Endothelial cell of umbilical vein (primary cell): Measurements from ENCODE around the gene NSD2. TPM values are rescaled to one million over a fixed set of nuclear protein-coding genes. Genes with fewer than 3 reads are reported as not detected.

Experiments used
- BruUV-seq: library from RNA; stranded (reverse); fragments of 400-500 nt; replicated peaks from 2 replicates; lab custom pipeline; 2021; lab: Mats Ljungman, UMichigan
- CTCF ChIA-PET: fragments of 300-600, 350-600 bp; sonication (Branson Sonifier 250); formaldehyde crosslinking; loops from one replicate; lab custom pipeline; 2021; ENCODE audit warnings: antibody characterized with exemption, inconsistent platforms; lab: Charles Lee
- POLR2A ChIA-PET: fragments of 300-600, 350-600 bp; sonication (Branson Sonifier 250); formaldehyde crosslinking; loops from one replicate; lab custom pipeline; 2021; ENCODE audit warnings: antibody characterized with exemption, inconsistent platforms; lab: Charles Lee
- DNase-seq: peaks from one replicate; pipeline ENCODE4 v3.0.0-alpha.2; 2011; ENCODE audit warnings: low read depth, low spot score
- FAIRE-seq: peaks from 2 replicates; lab custom pipeline; 2011; peaks lifted over from hg19 to GRCh38; lab: Jason Lieb, UNC
- H2AFZ ChIP-seq: 2 replicates; pipeline ENCODE4 v1.6.0; 2012; ENCODE audit warnings: low read depth, low read length, control low read depth, inconsistent platforms
- H3K27ac ChIP-seq: 2 replicates; pipeline ENCODE4 v1.5.1; 2011; ENCODE audit warnings: low read depth, mild to moderate bottlenecking, control low read depth, low read length, moderate library complexity; ENCODE audit not compliant: insufficient read depth
- H3K27me3 ChIP-seq, 2 experiments: 2 replicates each; pipeline versions ENCODE4 v1.6.0 to v1.6.1; 2011; ENCODE audit warnings: low read length in 2 of 2, mixed read lengths in 1 of 2; ENCODE audit not compliant: control insufficient read depth in 2 of 2, insufficient read depth in 2 of 2
- H3K36me3 ChIP-seq, 2 experiments: 2 replicates in 1 of 2; 3 replicates in 1 of 2; pipeline ENCODE4 v1.5.1; 2011; ENCODE audit warnings: low read length in 2 of 2, mild to moderate bottlenecking in 1 of 2, moderate library complexity in 1 of 2; ENCODE audit not compliant: control insufficient read depth in 2 of 2, insufficient read depth in 2 of 2; ENCODE audit errors: extremely low read depth in 1 of 2
- H3K4me1 ChIP-seq: 3 replicates; pipeline ENCODE4 v1.5.1; 2011; ENCODE audit warnings: mild to moderate bottlenecking, low read length; ENCODE audit not compliant: control insufficient read depth, insufficient read depth; ENCODE audit errors: extremely low read depth
- H3K4me2 ChIP-seq: 2 replicates; pipeline ENCODE4 v1.6.1; 2011; ENCODE audit warnings: low read length, control low read depth, mixed read lengths; ENCODE audit not compliant: insufficient read depth
- H3K4me3 ChIP-seq, 3 experiments: fragments of 200-600 bp in 1 of 3; sonication (generic), shearing (Covaris generic) in 1 of 3; replicated peaks in 1 of 3; 2 replicates each; pipeline ENCODE4 v1.5.1; 2011 to 2016; ENCODE audit warnings: control low read depth in 3 of 3, low read length in 3 of 3, mild to moderate bottlenecking in 2 of 3, inconsistent platforms in 1 of 3, low read depth in 1 of 3, moderate library complexity in 1 of 3; ENCODE audit not compliant: insufficient read depth in 1 of 3
- H3K79me2 ChIP-seq: 2 replicates; pipeline ENCODE4 v1.6.0; 2012; ENCODE audit warnings: low read length, inconsistent platforms; ENCODE audit not compliant: control insufficient read depth, insufficient read depth
- H3K9ac ChIP-seq: replicated peaks from 2 replicates; pipeline ENCODE3; 2011; ENCODE audit warnings: low read length, control low read depth; ENCODE audit not compliant: insufficient read depth; ENCODE audit errors: extremely low read depth
- H3K9me1 ChIP-seq: replicated peaks from 3 replicates; pipeline ENCODE4 v1.6.0; 2011; ENCODE audit warnings: mild to moderate bottlenecking, low read length; ENCODE audit not compliant: control insufficient read depth, insufficient read depth; ENCODE audit errors: extremely low read depth
- H3K9me3 ChIP-seq: replicated peaks from 2 replicates; pipeline ENCODE4 v1.5.1; 2012; ENCODE audit warnings: low read length, inconsistent platforms; ENCODE audit not compliant: control insufficient read depth, insufficient read depth
- H4K20me1 ChIP-seq: replicated peaks from 2 replicates; pipeline ENCODE3; 2011; ENCODE audit warnings: mild to moderate bottlenecking, low read length; ENCODE audit not compliant: control insufficient read depth, insufficient read depth; ENCODE audit errors: extremely low read depth
- EZH2 ChIP-seq: IDR thresholded peaks from 2 replicates; pipeline ENCODE4 v1.6.1; 2012; ENCODE audit warnings: borderline replicate concordance, low read depth, mild to moderate bottlenecking, moderate library complexity, low read length, inconsistent platforms; ENCODE audit not compliant: severe bottlenecking
- FOS ChIP-seq: IDR thresholded peaks from 2 replicates; pipeline ENCODE4 v1.6.1; 2011; ENCODE audit warnings: mild to moderate bottlenecking, low read length, moderate library complexity, borderline replicate concordance; ENCODE audit not compliant: insufficient read depth
- GATA2 ChIP-seq: IDR thresholded peaks from 2 replicates; pipeline ENCODE4 v1.7.0; 2011; ENCODE audit warnings: low read depth, mild to moderate bottlenecking, moderate library complexity, mixed read lengths, low read length; ENCODE audit not compliant: insufficient read length, insufficient read depth
- JUN ChIP-seq: IDR thresholded peaks from 2 replicates; pipeline ENCODE4 v1.6.1; 2011; ENCODE audit warnings: borderline replicate concordance, low read depth; ENCODE audit not compliant: insufficient read length, insufficient read depth
- MAX ChIP-seq: IDR thresholded peaks from 2 replicates; pipeline ENCODE4 v1.6.1; 2011; ENCODE audit not compliant: insufficient read depth, insufficient read length
- MYC ChIP-seq: IDR thresholded peaks from one replicate; pipeline ENCODE4 v1.6.1; 2011; ENCODE audit warnings: mild to moderate bottlenecking, low read depth, low read length
- POLR2A ChIP-seq: IDR thresholded peaks from 2 replicates; pipeline ENCODE4 v1.6.1; 2012; ENCODE audit warnings: low read depth, mild to moderate bottlenecking, control low read depth, low read length
- POLR2AphosphoS5 ChIP-seq: IDR thresholded peaks from 2 replicates; pipeline ENCODE4 v1.6.1; 2012; ENCODE audit warnings: low read depth, mild to moderate bottlenecking, control low read depth, low read length, moderate library complexity; ENCODE audit not compliant: insufficient read depth
- dilution Hi-C: fragments of 300-500 bp; cut with MboI; formaldehyde crosslinking; loops from one replicate; pipeline ENCODE4 v1.15.0; 2019; ENCODE audit warnings: low sequenced_read_pairs; ENCODE audit not compliant: extremely low pct_ligation_motif_present
- intact Hi-C: fragments of 100-400 bp; cut with micrococcal nuclease; formaldehyde crosslinking; loops from one replicate; pipeline ENCODE4 v1.10.0; 2022
- polyA plus RNA-seq, 4 experiments: library from polyadenylated mRNA; depleted of rRNA in 3 of 4; stranded (reverse) in 3 of 4; unstranded in 1 of 4; fragments of >200 nt; gene quantifications; 2 replicates each; pipeline versions ENCODE4 v1.2.1 to v1.2.3, GENCODE V29; 2011 to 2012; ENCODE audit warnings: missing spikeins in 1 of 4
- total RNA-seq: library from RNA; stranded (reverse); gene quantifications from 2 replicates; pipeline ENCODE4 v1.2.3, GENCODE V29; 2021
- TF ChIP-seq, protein P1 (sequence below), 2 donors: IDR thresholded peaks; 1 replicate in 1 of 2; 2 replicates in 1 of 2; pipeline ENCODE4 v1.5.1; 2011; ENCODE audit warnings: low read length in 2 of 2, mild to moderate bottlenecking in 2 of 2, moderate library complexity in 2 of 2, control low read depth in 1 of 2, inconsistent platforms in 1 of 2, low read depth in 1 of 2; ENCODE audit not compliant: insufficient read depth in 1 of 2; ENCODE audit errors: extremely low read depth in 1 of 2

Gene NSD2
- total and polyA plus RNA-seq, 2 donors (not counting 3 experiments of a cell fraction or from before 2014, with no cell fraction given) = 31.3 to 171 TPM

GRCh38 chr4:1952058-1952700 lies 81.0 kb downstream of the NSD2 start:
- Histone ChIP-seq H3K27me3 (no peaks in the 10 kb centered on the region), H3K9ac (no peak overlapping the region), H3K9me1 (no peaks in the 10 kb centered on the region), H3K79me2 (peaks cover 9% of the 10 kb centered on the region), H3K4me1 (no peaks in the 10 kb centered on the region), H3K4me3 (no peak overlapping the region), H3K9me3 (no peaks in the 10 kb centered on the region), H3K36me3 (peaks cover 11 to 32% of the 10 kb centered on the region in 2 experiments), H2AFZ (no peak overlapping the region), H4K20me1 (no peaks in the 10 kb centered on the region), H3K27ac (no peak overlapping the region), H3K4me2 (no peak overlapping the region)
- CTCF ChIA-PET = no interaction called here
- TF ChIP-seq EZH2 = no peak
- TF ChIP-seq JUN = no peak
- TF ChIP-seq, protein P1, sequence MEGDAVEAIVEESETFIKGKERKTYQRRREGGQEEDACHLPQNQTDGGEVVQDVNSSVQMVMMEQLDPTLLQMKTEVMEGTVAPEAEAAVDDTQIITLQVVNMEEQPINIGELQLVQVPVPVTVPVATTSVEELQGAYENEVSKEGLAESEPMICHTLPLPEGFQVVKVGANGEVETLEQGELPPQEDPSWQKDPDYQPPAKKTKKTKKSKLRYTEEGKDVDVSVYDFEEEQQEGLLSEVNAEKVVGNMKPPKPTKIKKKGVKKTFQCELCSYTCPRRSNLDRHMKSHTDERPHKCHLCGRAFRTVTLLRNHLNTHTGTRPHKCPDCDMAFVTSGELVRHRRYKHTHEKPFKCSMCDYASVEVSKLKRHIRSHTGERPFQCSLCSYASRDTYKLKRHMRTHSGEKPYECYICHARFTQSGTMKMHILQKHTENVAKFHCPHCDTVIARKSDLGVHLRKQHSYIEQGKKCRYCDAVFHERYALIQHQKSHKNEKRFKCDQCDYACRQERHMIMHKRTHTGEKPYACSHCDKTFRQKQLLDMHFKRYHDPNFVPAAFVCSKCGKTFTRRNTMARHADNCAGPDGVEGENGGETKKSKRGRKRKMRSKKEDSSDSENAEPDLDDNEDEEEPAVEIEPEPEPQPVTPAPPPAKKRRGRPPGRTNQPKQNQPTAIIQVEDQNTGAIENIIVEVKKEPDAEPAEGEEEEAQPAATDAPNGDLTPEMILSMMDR (IDR thresholded peaks at IDR 0.05; ENCODE audit: extremely low read depth in 1 of 2, insufficient read depth in 1 of 2, low read depth in 1 of 2, low read length in 2 of 2) = no peak
- no peak for TF ChIP-seq MAX
- TF ChIP-seq POLR2A = no peak
- no peak for TF ChIP-seq POLR2AphosphoS5
- TF ChIP-seq FOS = no peak
- no peak for TF ChIP-seq GATA2
- TF ChIP-seq MYC = no peak
- dilution Hi-C loops (no loop called here), intact Hi-C loops (no loop called here)
- DNase-seq (no peak), FAIRE-seq (no peak)
- no TSS peak for BruUV-seq
- POLR2A ChIA-PET = interaction anchor here (0.6 kb wide), 1 partner anchor 178 kb away, joined by 3 read pairs; no protein-coding TSS in a partner anchor
